GM12878 (cell line): ENCODE results near the gene LRRC3B. TPM values are rescaled to one million over a fixed set of nuclear protein-coding genes. Genes with fewer than 3 reads are reported as not detected.

ENCODE experiments used
- BHLHE40 ChIP-seq, 2 experiments: fragments of 450-650 bp in 1 of 2; IDR thresholded peaks; 2 replicates each; pipeline ENCODE4 v1.6.1; 2011 to 2017; ENCODE audit warnings: low read depth in 2 of 2, borderline replicate concordance in 1 of 2, improper control_type of control experiment in 1 of 2, low read length in 1 of 2, mild to moderate bottlenecking in 1 of 2
- HDAC6 ChIP-seq: fragments of 200-600 bp; sonication (generic); IDR thresholded peaks from one replicate; pipeline ENCODE4 v1.8.0; 2017; ENCODE audit warnings: antibody characterized with exemption; ENCODE audit not compliant: unreplicated experiment
- MYB ChIP-seq: fragments of 150-350 bp; IDR thresholded peaks from 2 replicates; pipeline ENCODE4 v1.6.1; 2014; ENCODE audit warnings: mild to moderate bottlenecking, low read depth, low read length, borderline replicate concordance
- SREBF2 ChIP-seq: IDR thresholded peaks from 2 replicates; pipeline ENCODE4 v1.6.1; 2012; ENCODE audit warnings: mild to moderate bottlenecking, low read length
- TCF7 ChIP-seq: IDR thresholded peaks from 2 replicates; pipeline ENCODE4 v1.6.1; 2014; ENCODE audit warnings: antibody characterized with exemption, borderline replicate concordance
- polyA plus RNA-seq, 11 experiments: library from polyadenylated mRNA; depleted of rRNA in 4 of 11; unstranded in 6 of 11; stranded (reverse) in 5 of 11; fragments of >200 nt; fragmentation: Nextera tagmentation in 4 of 11; fragmentation: Illumina TruSeq in 1 of 11; extraction: Ambion mirVana in 4 of 11; extraction: Trizol in 1 of 11; gene quantifications; 1 replicate in 1 of 11; 2 replicates in 10 of 11; pipeline versions ENCODE4 v1.2.1 to v1.2.3, GENCODE V29; 2011 to 2016; ENCODE audit warnings: inconsistent platforms in 2 of 11, missing spikeins in 2 of 11, low read depth in 1 of 11
- total RNA-seq, 4 experiments: library from RNA; depleted of rRNA in 3 of 4; stranded (reverse); fragments of >200 nt in 3 of 4; fragmentation: Illumina TruSeq in 1 of 4; extraction: Trizol in 1 of 4; gene quantifications; 2 replicates each; pipeline versions ENCODE4 v1.2.1 to v1.2.3, GENCODE V29; 2013 to 2021
- TF ChIP-seq, protein P1 (sequence below): fragments of 450-650 bp; IDR thresholded peaks from 2 replicates; pipeline ENCODE4 v1.6.1; 2016; ENCODE audit warnings: mild to moderate bottlenecking
- TF ChIP-seq, protein P2 (sequence below), 3 experiments: IDR thresholded peaks in 2 of 3; conservative IDR thresholded peaks in 1 of 3; 2 replicates each; pipeline ENCODE4 v1.5.1; 2011; ENCODE audit warnings: low read depth in 3 of 3, low read length in 3 of 3, mild to moderate bottlenecking in 3 of 3, control low read depth in 2 of 3, moderate library complexity in 2 of 3, inconsistent platforms in 1 of 3, mixed read lengths in 1 of 3; ENCODE audit not compliant: control insufficient read depth in 2 of 3, insufficient read depth in 1 of 3; ENCODE audit errors: extremely low read depth in 1 of 3

Gene LRRC3B
- total and polyA plus RNA-seq, 10 of the 15 experiments (the other 5 are each of a cell fraction or from before 2014, with no cell fraction given): not detected

DNA sequence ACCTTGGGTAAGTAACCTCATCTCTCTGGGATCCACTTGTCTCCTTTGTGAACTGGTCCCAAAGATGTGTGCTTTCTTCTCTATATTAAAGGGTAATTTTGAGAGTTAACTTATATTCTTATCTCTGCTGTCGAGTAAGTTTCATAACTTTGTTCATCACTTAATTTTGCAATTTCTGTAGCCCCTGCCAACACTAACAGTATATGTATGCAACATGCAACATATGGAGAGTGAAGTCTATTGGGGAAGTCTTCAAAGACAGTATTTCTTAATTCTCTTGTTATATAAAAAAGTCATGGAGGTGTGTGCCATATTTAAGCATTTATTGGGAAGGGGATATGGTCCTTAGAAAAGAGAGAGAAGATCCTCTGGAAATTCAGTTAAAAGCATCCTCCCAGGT lies 85.9 kb downstream of the LRRC3B start (continued):
- TF ChIP-seq, protein P1, sequence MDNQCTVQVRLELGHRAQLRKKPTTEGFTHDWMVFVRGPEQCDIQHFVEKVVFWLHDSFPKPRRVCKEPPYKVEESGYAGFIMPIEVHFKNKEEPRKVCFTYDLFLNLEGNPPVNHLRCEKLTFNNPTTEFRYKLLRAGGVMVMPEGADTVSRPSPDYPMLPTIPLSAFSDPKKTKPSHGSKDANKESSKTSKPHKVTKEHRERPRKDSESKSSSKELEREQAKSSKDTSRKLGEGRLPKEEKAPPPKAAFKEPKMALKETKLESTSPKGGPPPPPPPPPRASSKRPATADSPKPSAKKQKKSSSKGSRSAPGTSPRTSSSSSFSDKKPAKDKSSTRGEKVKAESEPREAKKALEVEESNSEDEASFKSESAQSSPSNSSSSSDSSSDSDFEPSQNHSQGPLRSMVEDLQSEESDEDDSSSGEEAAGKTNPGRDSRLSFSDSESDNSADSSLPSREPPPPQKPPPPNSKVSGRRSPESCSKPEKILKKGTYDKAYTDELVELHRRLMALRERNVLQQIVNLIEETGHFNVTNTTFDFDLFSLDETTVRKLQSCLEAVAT: no peak
- TF ChIP-seq BHLHE40 (IDR thresholded peaks at IDR 0.05; ENCODE audit: borderline replicate concordance in 1 of 2, low read depth in 2 of 2, low read length in 1 of 2): no peak
- TF ChIP-seq MYB: no peak
- no peak for TF ChIP-seq TCF7
- TF ChIP-seq, protein P2, sequence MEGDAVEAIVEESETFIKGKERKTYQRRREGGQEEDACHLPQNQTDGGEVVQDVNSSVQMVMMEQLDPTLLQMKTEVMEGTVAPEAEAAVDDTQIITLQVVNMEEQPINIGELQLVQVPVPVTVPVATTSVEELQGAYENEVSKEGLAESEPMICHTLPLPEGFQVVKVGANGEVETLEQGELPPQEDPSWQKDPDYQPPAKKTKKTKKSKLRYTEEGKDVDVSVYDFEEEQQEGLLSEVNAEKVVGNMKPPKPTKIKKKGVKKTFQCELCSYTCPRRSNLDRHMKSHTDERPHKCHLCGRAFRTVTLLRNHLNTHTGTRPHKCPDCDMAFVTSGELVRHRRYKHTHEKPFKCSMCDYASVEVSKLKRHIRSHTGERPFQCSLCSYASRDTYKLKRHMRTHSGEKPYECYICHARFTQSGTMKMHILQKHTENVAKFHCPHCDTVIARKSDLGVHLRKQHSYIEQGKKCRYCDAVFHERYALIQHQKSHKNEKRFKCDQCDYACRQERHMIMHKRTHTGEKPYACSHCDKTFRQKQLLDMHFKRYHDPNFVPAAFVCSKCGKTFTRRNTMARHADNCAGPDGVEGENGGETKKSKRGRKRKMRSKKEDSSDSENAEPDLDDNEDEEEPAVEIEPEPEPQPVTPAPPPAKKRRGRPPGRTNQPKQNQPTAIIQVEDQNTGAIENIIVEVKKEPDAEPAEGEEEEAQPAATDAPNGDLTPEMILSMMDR (IDR thresholded peaks at IDR 0.05 in 2 of 3, conservative IDR thresholded peaks at IDR 0.05 in 1 of 3; ENCODE audit: control insufficient read depth in 2 of 3, extremely low read depth in 1 of 3, insufficient read depth in 1 of 3, low read depth in 3 of 3, low read length in 3 of 3): no peak
- TF ChIP-seq HDAC6: no peak
- no peak for TF ChIP-seq SREBF2
- TF ChIP-seq, all 136 proteins: peak for 0
